ENCODE results near the gene NCKAP5.

Gene NCKAP5

GRCh38 chr2:133437492-133437891 is 130.8 kb downstream of the NCKAP5 start:
- in situ Hi-C loops (cut with HindIII; ENCODE audit: low sequenced_read_pairs) = no loop called here
- H3K4me3 ChIP-seq (ENCODE audit: low read depth, low read length) = no peak overlapping the region
- DNase-seq (ENCODE audit: low read depth) = no peak
- TF ChIP-seq CTCF (IDR thresholded peaks at IDR 0.05; ENCODE audit: low read depth, low read length, missing control alignments) = no peak

- DNase-seq (ENCODE audit: low read depth) = peak; percentile 6
- no peak for TF ChIP-seq CTCF (IDR thresholded peaks at IDR 0.05; ENCODE audit: low read depth, low read length, missing control alignments)
- in situ Hi-C loops (cut with HindIII; ENCODE audit: low sequenced_read_pairs) = loop anchor here (5.0 kb wide), 1 partner anchor 43 kb away; no protein-coding TSS in a partner anchor
These were observed 133.1 kb downstream of the NCKAP5 start for GRCh38 chr2:133434959-133435668.

GRCh38 chr2:133433455-133434451 is 134.5 kb downstream of the NCKAP5 start:
- no peak for TF ChIP-seq CTCF (IDR thresholded peaks at IDR 0.05; ENCODE audit: low read depth, low read length, missing control alignments)
- no peak overlapping the region for H3K4me3 ChIP-seq (ENCODE audit: low read depth, low read length)
- in situ Hi-C loops (cut with HindIII; ENCODE audit: low sequenced_read_pairs) = loop anchor here (5.0 kb wide), 1 partner anchor 41 kb away; no protein-coding TSS in a partner anchor
- DNase-seq (ENCODE audit: low read depth) = no peak

More at GRCh38 chr2:133434959-133435668, 133.1 kb downstream of the NCKAP5 start:
- no peak overlapping the region for H3K4me3 ChIP-seq (ENCODE audit: low read depth, low read length)

- no peak overlapping the region for H3K4me3 ChIP-seq (ENCODE audit: low read depth, low read length)
- no peak for TF ChIP-seq CTCF (IDR thresholded peaks at IDR 0.05; ENCODE audit: low read depth, low read length, missing control alignments)
- no peak for DNase-seq (ENCODE audit: low read depth)
- in situ Hi-C loops (cut with HindIII; ENCODE audit: low sequenced_read_pairs) = loop anchor here (5.0 kb wide), 1 partner anchor 40 kb away; no protein-coding TSS in a partner anchor
These were observed 135.5 kb downstream of the NCKAP5 start for GRCh38 chr2:133432778-133433177.

- TF ChIP-seq CTCF (IDR thresholded peaks at IDR 0.05; ENCODE audit: low read depth, low read length, missing control alignments) = no peak
- no peak overlapping the region for H3K4me3 ChIP-seq (ENCODE audit: low read depth, low read length)
- in situ Hi-C loops (cut with HindIII; ENCODE audit: low sequenced_read_pairs) = loop anchor here (5.0 kb wide), 1 partner anchor 39 kb away; no protein-coding TSS in a partner anchor
- no peak for DNase-seq (ENCODE audit: low read depth)
These were observed 137.0 kb downstream of the NCKAP5 start for GRCh38 chr2:133431289-133431688.

- TF ChIP-seq CTCF (IDR thresholded peaks at IDR 0.05; ENCODE audit: low read depth, low read length, missing control alignments) = no peak
- H3K4me3 ChIP-seq (ENCODE audit: low read depth, low read length) = no peak overlapping the region
- no peak for DNase-seq (ENCODE audit: low read depth)
- in situ Hi-C loops (cut with HindIII; ENCODE audit: low sequenced_read_pairs) = no loop called here
These were observed 141.5 kb downstream of the NCKAP5 start for GRCh38 chr2:133426791-133427190.
